ENCODE data around the gene ARF6.
"Not testable (repeated sequence)": the region's sequence is repeated elsewhere in the genome, so short reads cannot be mapped to it uniquely, and the experiment has no call there.

The ARF6 gene

DNA sequence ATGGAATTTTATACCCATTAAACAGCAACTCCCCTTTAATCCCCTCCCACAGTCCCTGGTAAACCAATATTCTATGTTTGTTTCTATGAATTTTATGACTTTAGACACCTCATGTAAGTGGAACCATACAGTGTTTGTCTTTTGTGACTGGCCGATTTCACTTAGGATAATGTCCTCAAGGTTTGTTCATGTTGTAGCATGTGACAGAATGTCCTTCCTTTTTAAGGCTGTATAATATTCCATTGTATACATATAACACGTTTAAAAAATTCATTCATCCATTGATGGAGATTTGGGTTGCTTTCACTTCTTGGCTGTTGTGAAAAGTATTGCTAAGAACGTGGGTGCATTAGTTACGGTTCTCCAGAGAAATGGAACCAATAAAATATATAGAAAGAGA, 40.2 kb downstream of the ARF6 start:
- DNase-seq (ENCODE audit: low read depth), result no peak
- TF ChIP-seq, protein P1, sequence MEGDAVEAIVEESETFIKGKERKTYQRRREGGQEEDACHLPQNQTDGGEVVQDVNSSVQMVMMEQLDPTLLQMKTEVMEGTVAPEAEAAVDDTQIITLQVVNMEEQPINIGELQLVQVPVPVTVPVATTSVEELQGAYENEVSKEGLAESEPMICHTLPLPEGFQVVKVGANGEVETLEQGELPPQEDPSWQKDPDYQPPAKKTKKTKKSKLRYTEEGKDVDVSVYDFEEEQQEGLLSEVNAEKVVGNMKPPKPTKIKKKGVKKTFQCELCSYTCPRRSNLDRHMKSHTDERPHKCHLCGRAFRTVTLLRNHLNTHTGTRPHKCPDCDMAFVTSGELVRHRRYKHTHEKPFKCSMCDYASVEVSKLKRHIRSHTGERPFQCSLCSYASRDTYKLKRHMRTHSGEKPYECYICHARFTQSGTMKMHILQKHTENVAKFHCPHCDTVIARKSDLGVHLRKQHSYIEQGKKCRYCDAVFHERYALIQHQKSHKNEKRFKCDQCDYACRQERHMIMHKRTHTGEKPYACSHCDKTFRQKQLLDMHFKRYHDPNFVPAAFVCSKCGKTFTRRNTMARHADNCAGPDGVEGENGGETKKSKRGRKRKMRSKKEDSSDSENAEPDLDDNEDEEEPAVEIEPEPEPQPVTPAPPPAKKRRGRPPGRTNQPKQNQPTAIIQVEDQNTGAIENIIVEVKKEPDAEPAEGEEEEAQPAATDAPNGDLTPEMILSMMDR (conservative IDR thresholded peaks at IDR 0.05; ENCODE audit: low read depth, low read length), result no peak
- H3K4me3 ChIP-seq (ENCODE audit: low read depth, low read length), result no peak overlapping the region

GRCh38 chr14:49933704-49934103, 40.8 kb downstream of the ARF6 start:
- TF ChIP-seq, protein P1 (conservative IDR thresholded peaks at IDR 0.05; ENCODE audit: low read depth, low read length), result no peak
- DNase-seq (ENCODE audit: low read depth), result no peak
- no peak overlapping the region for H3K4me3 ChIP-seq (ENCODE audit: low read depth, low read length)

- TF ChIP-seq, protein P1 (conservative IDR thresholded peaks at IDR 0.05; ENCODE audit: low read depth, low read length), result no peak
- DNase-seq (ENCODE audit: low read depth), result peak; percentile 54
These were observed 41.8 kb downstream of the ARF6 start for GRCh38 chr14:49934646-49935045.

GRCh38 chr14:49935526-49935925, 42.6 kb downstream of the ARF6 start:
- no peak overlapping the region for H3K4me3 ChIP-seq (ENCODE audit: low read depth, low read length)
- TF ChIP-seq, protein P1 (conservative IDR thresholded peaks at IDR 0.05; ENCODE audit: low read depth, low read length), result no peak
- no peak for DNase-seq (ENCODE audit: low read depth)

More at GRCh38 chr14:49934646-49935045, 41.8 kb downstream of the ARF6 start:
- no peak overlapping the region for H3K4me3 ChIP-seq (ENCODE audit: low read depth, low read length)

GRCh38 chr14:49936246-49936645, 43.4 kb downstream of the ARF6 start:
- not testable (repeated sequence) for H3K4me3 ChIP-seq (ENCODE audit: low read depth, low read length); DNase-seq (ENCODE audit: low read depth)

- not testable (repeated sequence) for H3K4me3 ChIP-seq (ENCODE audit: low read depth, low read length); DNase-seq (ENCODE audit: low read depth)
These were observed 44.0 kb downstream of the ARF6 start for GRCh38 chr14:49936882-49937281.

GRCh38 chr14:49939215-49939614, 46.3 kb downstream of the ARF6 start:
- not testable (repeated sequence) for DNase-seq (ENCODE audit: low read depth); H3K4me3 ChIP-seq (ENCODE audit: low read depth, low read length)

GRCh38 chr14:49939884-49940510, 47.1 kb downstream of the ARF6 start:
- DNase-seq (ENCODE audit: low read depth), result no peak
- H3K4me3 ChIP-seq (ENCODE audit: low read depth, low read length), result no peak overlapping the region
- TF ChIP-seq, protein P1 (conservative IDR thresholded peaks at IDR 0.05; ENCODE audit: low read depth, low read length), result no peak
